Prostate gland (tissue), 2 donors: ENCODE results near the gene MOCS1. TPM values are rescaled to one million over a fixed set of nuclear protein-coding genes. Genes with fewer than 3 reads are reported as not detected.

ENCODE experiments used
- DNase-seq: peaks from one replicate; pipeline ENCODE4 v3.0.0-alpha.2; 2019; ENCODE audit warnings: low spot score
- H3K27ac ChIP-seq, 2 donors: fragments of 200-600 bp; sonication (generic); 2 replicates each; pipeline ENCODE4 v1.5.1; 2017 to 2019
- H3K27me3 ChIP-seq: fragments of 200-600 bp; sonication (generic); replicated peaks from 2 replicates; pipeline ENCODE4 v1.5.1; 2019; ENCODE audit not compliant: insufficient read depth
- H3K36me3 ChIP-seq, 2 donors: fragments of 200-600 bp; sonication (generic); 1 replicate in 1 of 2; 2 replicates in 1 of 2; pipeline versions ENCODE4 v1.5.1 to v1.8.1; 2017 to 2019
- H3K4me1 ChIP-seq: fragments of 200-600 bp; sonication (generic); replicated peaks from 2 replicates; pipeline ENCODE4 v1.5.1; 2019
- H3K4me3 ChIP-seq, 2 donors: fragments of 200-600 bp; sonication (generic); 2 replicates each; pipeline ENCODE4 v1.5.1; 2017 to 2019
- H3K9me3 ChIP-seq: fragments of 200-600 bp; sonication (generic); 2 replicates; pipeline ENCODE4 v1.5.1; 2017
- CTCF ChIP-seq, 4 experiments: fragments of 200-600 bp in 2 of 4; fragments of 450-650 bp in 2 of 4; sonication (generic) in 2 of 4; IDR thresholded peaks; 1 replicate in 3 of 4; 2 replicates in 1 of 4; pipeline ENCODE4 v1.5.1; 2016 to 2019; ENCODE audit warnings: antibody characterized with exemption in 4 of 4, mild to moderate bottlenecking in 2 of 4, moderate library complexity in 2 of 4
- POLR2A ChIP-seq: fragments of 450-650 bp; IDR thresholded peaks from one replicate; pipeline ENCODE4 v1.6.1; 2016; ENCODE audit warnings: antibody characterized with exemption, mild to moderate bottlenecking
- POLR2AphosphoS5 ChIP-seq: sonication (generic); formaldehyde crosslinking; IDR thresholded peaks from one replicate; pipeline ENCODE4 v1.6.1; 2017; ENCODE audit warnings: antibody characterized with exemption
- WGBS: methylation state at CpG from one replicate; pipeline ENCODE4 v1.1.5; 2018; 5-methylcytosine and 5-hydroxymethylcytosine counted together
- intact Hi-C: fragments of 100-400 bp; cut with DNase I; formaldehyde crosslinking; loops from one replicate; pipeline ENCODE4 v1.14.2; 2022
- total RNA-seq, 2 donors: library from RNA; depleted of rRNA; stranded (reverse); fragments of >200 nt; gene quantifications; one replicate each; pipeline ENCODE4 v1.1.0, GENCODE V29; 2016

MOCS1 gene
- total RNA-seq, 2 donors from 2014 or later = 7.2 to 19.8 TPM

GRCh38 chr6:39887692-39888450, 46.4 kb downstream of the MOCS1 start:
- Histone ChIP-seq H3K4me1 (no peaks in the 10 kb centered on the region), H3K4me3 (no peak overlapping the region), H3K36me3 (no peaks in the 10 kb centered on the region), H3K9me3 (no peaks in the 10 kb centered on the region), H3K27me3 (no peaks in the 10 kb centered on the region), H3K27ac (no peak overlapping the region)
- TF ChIP-seq CTCF (IDR thresholded peaks at IDR 0.05) (no peak), POLR2A (no peak), POLR2AphosphoS5 (no peak)
- DNase-seq = no peak
- WGBS = 45% methylated on average over 14 of the region's 14 CpGs
- intact Hi-C loops = no loop called here

- no peak overlapping the region for H3K27ac ChIP-seq
- H3K27me3 ChIP-seq = no peaks in the 10 kb centered on the region
- no peaks in the 10 kb centered on the region for H3K36me3 ChIP-seq
- TF ChIP-seq CTCF (IDR thresholded peaks at IDR 0.05) = no peak
- no peak for TF ChIP-seq POLR2AphosphoS5
- no peak for TF ChIP-seq POLR2A
- WGBS = 98% methylated on average over 2 of the region's 2 CpGs
- H3K9me3 ChIP-seq = no peaks in the 10 kb centered on the region
- DNase-seq = no peak
- no peak overlapping the region for H3K4me3 ChIP-seq
- H3K4me1 ChIP-seq = no peaks in the 10 kb centered on the region
- intact Hi-C loops = no loop called here
Measured at GRCh38 chr6:39886871-39887270, 47.4 kb downstream of the MOCS1 start.

GRCh38 chr6:39885691-39886090, 48.6 kb downstream of the MOCS1 start:
- TF ChIP-seq POLR2A (no peak), POLR2AphosphoS5 (no peak), CTCF (IDR thresholded peaks at IDR 0.05) (no peak)
- H3K9me3 ChIP-seq = no peaks in the 10 kb centered on the region
- H3K36me3 ChIP-seq = no peaks in the 10 kb centered on the region
- no peaks in the 10 kb centered on the region for H3K4me1 ChIP-seq
- no peak for DNase-seq
- H3K27ac ChIP-seq = no peak overlapping the region
- no peaks in the 10 kb centered on the region for H3K27me3 ChIP-seq
- intact Hi-C loops = no loop called here
- no peak overlapping the region for H3K4me3 ChIP-seq
- 77% methylated on average over 7 of the region's 7 CpGs for WGBS

GRCh38 chr6:39884696-39885095, 49.6 kb downstream of the MOCS1 start:
- 73% methylated on average over 5 of the region's 5 CpGs for WGBS
- Histone ChIP-seq H3K9me3 (no peaks in the 10 kb centered on the region), H3K4me1 (no peaks in the 10 kb centered on the region), H3K27me3 (no peaks in the 10 kb centered on the region), H3K36me3 (no peaks in the 10 kb centered on the region), H3K27ac (no peak overlapping the region), H3K4me3 (no peak overlapping the region)
- intact Hi-C loops = loop anchor here (5.0 kb wide), 1 partner anchor 72 kb away; no protein-coding TSS in a partner anchor
- no peak for DNase-seq
- TF ChIP-seq POLR2AphosphoS5 (no peak), POLR2A (no peak), CTCF (IDR thresholded peaks at IDR 0.05) (no peak)

GRCh38 chr6:39882531-39882899, 51.7 kb downstream of the MOCS1 start:
- WGBS = 33% methylated on average over 8 of the region's 8 CpGs
- Histone ChIP-seq H3K27ac (no peak overlapping the region), H3K36me3 (no peaks in the 10 kb centered on the region), H3K4me3 (no peak overlapping the region), H3K4me1 (no peaks in the 10 kb centered on the region), H3K9me3 (no peaks in the 10 kb centered on the region), H3K27me3 (no peaks in the 10 kb centered on the region)
- TF ChIP-seq POLR2AphosphoS5 (no peak), CTCF (IDR thresholded peaks at IDR 0.05) (no peak), POLR2A (no peak)
- DNase-seq = no peak
- intact Hi-C loops = loop anchor here (5.0 kb wide), 1 partner anchor 70 kb away; no protein-coding TSS in a partner anchor
